ENCODE data around the gene CENPX.
"Not testable (repeated sequence)": the region's sequence is repeated elsewhere in the genome, so short reads cannot be mapped to it uniquely, and the experiment has no call there.

The CENPX gene

DNA sequence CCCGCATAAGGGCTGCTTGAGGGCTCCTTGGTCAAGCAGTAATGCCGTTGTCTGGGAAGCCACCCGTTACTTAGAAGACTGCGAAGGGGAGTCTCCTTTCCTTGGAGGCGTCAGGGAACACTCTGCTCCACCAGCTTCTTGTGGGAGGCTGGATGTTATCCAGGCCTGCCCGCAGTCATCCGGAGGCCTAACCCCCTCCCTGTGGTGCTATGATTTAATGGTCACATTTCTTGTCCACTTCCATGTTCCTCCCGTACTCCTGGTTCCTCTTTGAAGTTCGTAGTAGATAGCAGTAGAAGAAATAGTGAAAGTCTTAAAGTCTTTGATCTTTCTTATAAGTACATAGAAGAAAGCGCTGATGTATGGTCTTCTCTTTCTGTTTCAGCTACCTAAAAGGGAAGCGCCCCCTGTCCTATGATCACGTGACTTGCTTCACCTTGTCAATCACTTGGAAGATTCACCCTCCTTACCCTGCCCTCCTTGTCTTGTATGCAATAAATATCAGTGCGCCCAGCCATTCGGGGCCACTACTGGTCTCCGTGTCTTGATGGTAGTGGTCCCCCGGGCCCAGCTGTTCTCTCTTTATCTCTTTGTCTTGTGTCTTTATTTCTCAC lies 16.2 kb upstream of the CENPX start:
- not testable (repeated sequence) for DNase-seq

GRCh38 chr17:82037889-82038195 lies 15.2 kb upstream of the CENPX start:
- DNase-seq: no peak

DNA sequence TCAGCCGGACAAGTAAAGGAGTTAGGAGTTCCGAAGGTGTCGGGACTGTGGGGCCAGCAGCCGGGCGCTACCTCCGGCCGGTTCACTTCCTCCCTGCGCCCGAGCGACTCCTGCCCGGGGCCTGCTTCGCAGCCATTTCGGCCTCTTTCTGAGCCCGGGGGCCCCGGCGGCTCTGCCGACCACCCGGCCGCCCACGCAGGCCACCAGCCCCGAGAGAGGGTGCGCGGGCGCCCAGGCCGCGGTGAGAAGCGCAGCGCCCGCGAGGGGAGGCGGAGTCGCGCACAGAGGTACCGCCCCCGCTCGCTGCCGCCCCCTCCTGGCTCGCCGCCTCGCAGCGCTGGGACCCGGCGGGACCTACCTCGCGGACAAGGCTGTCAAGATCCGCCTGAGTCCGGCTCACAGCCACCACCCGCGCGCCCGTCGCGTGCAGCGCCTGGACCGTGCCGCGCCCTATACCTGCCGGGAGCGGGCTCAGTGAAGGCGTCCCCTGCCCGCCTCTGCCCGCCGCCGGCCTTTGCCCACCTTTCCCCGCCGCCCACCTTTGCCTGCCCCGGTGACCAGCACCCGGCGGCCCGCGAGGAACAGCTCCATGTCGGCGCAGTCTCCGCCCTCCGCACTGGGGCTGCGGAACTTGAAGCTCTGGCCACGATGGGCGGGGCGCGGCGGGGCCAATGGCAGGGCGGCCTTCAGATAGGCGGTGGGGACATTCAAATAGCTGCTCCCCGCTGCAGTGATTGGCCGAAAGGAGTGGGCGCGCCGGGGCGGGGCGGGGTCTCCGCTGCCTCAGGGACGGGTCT lies 14.6 kb upstream of the CENPX start, which contains the start of gene DCXR:
Gene DCXR, minus strand, starts transcription at position 606 of the 797 bp plus-strand sequence. Its CDS starts 15 bp downstream, at position 591.
- DNase-seq: peak; percentile 97

- DNase-seq: no peak
These were observed 14.0 kb upstream of the CENPX start for GRCh38 chr17:82036634-82037091.

- DNase-seq: no peak
These were observed 13.4 kb upstream of the CENPX start for GRCh38 chr17:82035956-82036633.

DNA sequence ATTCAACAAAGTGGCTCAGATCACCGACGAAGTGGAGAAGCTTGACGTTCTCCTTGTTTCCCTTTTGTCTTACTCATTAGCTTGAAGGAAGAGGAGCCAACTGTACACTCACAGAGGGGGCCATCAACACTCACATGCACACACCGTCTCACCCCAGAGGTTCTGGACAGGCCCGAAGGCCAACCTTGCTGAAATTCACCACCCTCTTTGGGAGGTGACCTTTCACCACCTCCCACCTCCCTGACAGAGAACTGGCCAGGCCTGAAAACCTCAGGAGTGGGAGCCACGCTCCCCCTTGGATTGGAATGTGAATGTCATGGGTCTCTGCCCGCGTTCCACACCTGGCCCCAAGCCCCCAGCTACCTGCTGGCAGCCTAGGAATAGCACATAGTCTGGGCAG lies 12.8 kb upstream of the CENPX start:
- DNase-seq: no peak

- DNase-seq: no peak
These were observed 11.8 kb upstream of the CENPX start for GRCh38 chr17:82034371-82035011.

- DNase-seq: no peak
These were observed 10.8 kb upstream of the CENPX start for GRCh38 chr17:82033359-82034085.

DNA sequence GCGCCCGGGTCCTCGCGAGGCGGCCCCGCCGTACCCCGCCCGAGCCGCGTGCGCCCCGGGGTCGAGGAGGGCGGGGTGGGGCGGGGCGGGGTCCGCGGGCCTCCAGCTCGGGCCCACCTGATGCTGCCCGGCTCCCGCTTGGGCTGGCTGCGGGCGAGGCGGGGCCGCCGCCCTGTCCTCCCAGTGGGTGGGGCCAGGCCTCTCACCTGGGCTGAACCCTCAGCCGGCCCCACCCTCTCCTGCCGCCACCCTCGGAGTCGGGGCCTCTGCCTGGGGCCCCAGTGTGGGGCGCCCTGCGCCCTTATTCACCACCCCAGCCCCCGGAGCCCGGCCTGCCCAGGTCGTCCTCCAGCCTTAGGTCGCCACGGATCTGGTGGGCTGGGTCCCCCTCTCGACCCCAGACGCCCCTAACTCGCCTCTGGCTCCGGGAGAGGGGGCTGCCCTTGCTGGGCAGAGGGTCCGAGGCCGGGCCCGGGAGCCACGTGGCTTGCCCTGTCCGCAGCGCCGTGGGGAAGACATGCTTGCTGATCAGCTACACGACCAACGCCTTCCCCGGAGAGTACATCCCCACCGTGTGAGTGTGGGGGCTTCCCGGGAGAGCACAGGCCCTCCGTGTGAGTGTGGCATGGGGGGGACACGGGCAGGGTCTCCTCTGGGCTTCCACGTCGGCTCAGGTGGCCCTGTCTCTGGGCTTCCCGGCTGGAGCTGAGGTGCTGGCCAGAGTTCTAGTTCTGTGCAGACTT lies 9.4 kb upstream of the CENPX start:
- no peak for DNase-seq

DNA sequence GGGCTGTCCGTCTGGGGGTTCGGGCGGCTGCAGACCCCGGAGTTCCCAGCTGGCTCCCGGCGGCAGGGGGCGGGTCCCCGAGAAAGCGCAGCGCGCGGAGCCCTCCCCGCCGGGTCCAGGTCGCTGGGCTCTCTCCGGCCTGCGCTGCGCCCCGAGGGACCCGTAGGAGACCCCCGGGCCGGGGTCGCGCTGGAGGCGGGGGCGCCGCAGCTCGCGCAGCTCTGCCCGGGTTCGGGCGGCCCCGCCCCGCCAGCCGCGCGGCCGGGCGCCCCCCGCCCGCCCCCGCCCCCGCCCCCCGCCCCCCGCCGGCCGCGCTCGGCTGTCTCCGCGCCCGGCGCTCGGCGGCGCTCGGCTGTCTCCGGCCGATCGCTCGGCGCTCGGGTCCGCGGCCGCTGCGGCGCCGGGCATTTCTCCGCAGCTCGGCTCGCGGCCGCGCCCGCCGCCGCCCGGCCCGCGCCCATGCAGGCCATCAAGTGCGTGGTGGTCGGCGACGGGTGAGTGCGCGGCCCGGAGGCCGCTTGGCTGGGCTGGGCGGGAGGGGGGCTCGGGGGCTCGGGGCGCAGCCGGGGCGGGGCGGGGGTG lies 8.7 kb upstream of the CENPX start, which contains the start of gene RAC3:
Gene RAC3, plus strand, starts transcription at position 376 of the 582 bp plus-strand sequence. Its CDS starts 84 bp downstream, at position 460.
- DNase-seq: peak; percentile 69

- peak; percentile 86 for DNase-seq
These were observed 8.0 kb upstream of the CENPX start for GRCh38 chr17:82030470-82031302.

GRCh38 chr17:82029990-82030469 lies 7.4 kb upstream of the CENPX start:
- no peak for DNase-seq

- DNase-seq: no peak
These were observed 6.7 kb upstream of the CENPX start for GRCh38 chr17:82029391-82029790.

GRCh38 chr17:82028966-82029365 lies 6.3 kb upstream of the CENPX start:
- no peak for DNase-seq

DNA sequence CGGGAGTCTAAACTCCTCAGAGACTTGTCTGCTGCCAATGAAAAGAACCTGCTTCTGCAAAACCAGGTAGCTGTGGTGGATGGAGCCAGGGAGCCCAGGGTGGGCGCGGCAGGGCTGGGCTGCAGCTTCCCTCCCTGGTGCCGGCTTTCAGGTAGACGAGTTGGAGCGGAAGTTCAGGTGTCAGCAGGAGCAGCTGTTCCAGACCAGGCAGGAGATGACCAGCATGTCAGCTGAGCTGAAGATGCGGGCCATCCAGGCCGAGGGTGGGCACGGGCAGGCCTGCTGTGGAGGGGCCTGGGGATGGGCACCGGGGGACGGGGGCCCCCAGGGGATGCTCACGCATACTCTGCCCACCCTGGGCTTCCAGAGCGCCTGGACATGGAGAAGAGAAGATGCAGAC lies 5.6 kb upstream of the CENPX start:
- no peak for DNase-seq

GRCh38 chr17:82025401-82026107 lies 2.9 kb upstream of the CENPX start:
- no peak for DNase-seq

DNA sequence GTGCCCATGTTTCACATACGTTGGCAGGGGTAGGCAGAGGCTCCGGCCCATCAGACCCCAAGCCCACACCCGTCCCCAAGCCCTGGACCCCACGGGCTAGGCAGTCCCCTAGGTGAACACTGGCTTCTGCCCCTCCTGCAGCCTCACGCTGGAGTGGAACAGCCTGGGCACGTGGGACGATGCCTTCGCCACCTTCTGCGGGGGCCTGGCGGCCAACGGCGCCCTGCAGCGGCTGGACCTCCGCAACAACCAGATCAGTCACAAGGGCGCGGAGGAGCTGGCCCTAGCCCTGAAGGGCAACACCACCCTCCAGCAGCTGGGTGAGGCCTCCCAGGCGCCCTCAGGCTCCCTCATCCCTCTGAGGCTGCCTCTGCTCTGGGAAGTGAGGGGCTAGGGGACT lies 2.2 kb upstream of the CENPX start:
- DNase-seq: no peak

- no peak for DNase-seq
These were observed 966 bp upstream of the CENPX start for GRCh38 chr17:82023447-82024241.

GRCh38 chr17:82022981-82023446 lies 336 bp upstream of the CENPX start, which contains the start of gene LRRC45:
LRRC45 (plus strand) TSS chr17:82023305; CDS start chr17:82023644, 339 bp downstream.
- DNase-seq: peak; percentile 100
